ENCODE data around the gene RPL13A.
A peak's percentile ranks its signal among the peaks of the same experiment; 100 is the strongest.

The RPL13A gene

GRCh38 chr19:49473868-49474541, 13.4 kb upstream of the RPL13A start, which contains the start of gene FLT3LG:
Gene FLT3LG, plus strand, starts transcription at chr19:49474215. Its CDS starts 425 bp downstream, at chr19:49474640.
- peak within 1 kb of the TSS; percentile 81 for H3K4me3 ChIP-seq (ENCODE audit: control insufficient read depth, low read depth, low read length)
- peak; percentile 34 for DNase-seq (ENCODE audit: low read depth)
- peak; percentile 93 for TF ChIP-seq CTCF (IDR thresholded peaks at IDR 0.05; ENCODE audit: control insufficient read depth, insufficient read depth, low read depth, low read length, missing control alignments)

GRCh38 chr19:49474542-49474924, 12.9 kb upstream of the RPL13A start:
- no peak for TF ChIP-seq CTCF (IDR thresholded peaks at IDR 0.05; ENCODE audit: control insufficient read depth, insufficient read depth, low read depth, low read length, missing control alignments)
- peak overlapping the region; percentile 81 for H3K4me3 ChIP-seq (ENCODE audit: control insufficient read depth, low read depth, low read length)
- no peak for DNase-seq (ENCODE audit: low read depth)

- H3K4me3 ChIP-seq (ENCODE audit: control insufficient read depth, low read depth, low read length), result no peak overlapping the region; the same call in 1 of the 2 replicates
- DNase-seq (ENCODE audit: low read depth), result no peak
- TF ChIP-seq CTCF (IDR thresholded peaks at IDR 0.05; ENCODE audit: control insufficient read depth, insufficient read depth, low read depth, low read length, missing control alignments), result no peak
These were observed 12.1 kb upstream of the RPL13A start for GRCh38 chr19:49475191-49475917.

- no peak for DNase-seq (ENCODE audit: low read depth)
- H3K4me3 ChIP-seq (ENCODE audit: control insufficient read depth, low read depth, low read length), result no peak overlapping the region
- TF ChIP-seq CTCF (IDR thresholded peaks at IDR 0.05; ENCODE audit: control insufficient read depth, insufficient read depth, low read depth, low read length, missing control alignments), result peak; percentile 59
These were observed 11.2 kb upstream of the RPL13A start for GRCh38 chr19:49475995-49476880.

- no peak overlapping the region for H3K4me3 ChIP-seq (ENCODE audit: control insufficient read depth, low read depth, low read length)
- TF ChIP-seq CTCF (IDR thresholded peaks at IDR 0.05; ENCODE audit: control insufficient read depth, insufficient read depth, low read depth, low read length, missing control alignments), result no peak
- DNase-seq (ENCODE audit: low read depth), result no peak
These were observed 7.3 kb upstream of the RPL13A start for GRCh38 chr19:49479975-49480628.

Data from AG09309 (cell line).